ENCODE results near the gene ZDHHC24.

ZDHHC24 gene

DNA sequence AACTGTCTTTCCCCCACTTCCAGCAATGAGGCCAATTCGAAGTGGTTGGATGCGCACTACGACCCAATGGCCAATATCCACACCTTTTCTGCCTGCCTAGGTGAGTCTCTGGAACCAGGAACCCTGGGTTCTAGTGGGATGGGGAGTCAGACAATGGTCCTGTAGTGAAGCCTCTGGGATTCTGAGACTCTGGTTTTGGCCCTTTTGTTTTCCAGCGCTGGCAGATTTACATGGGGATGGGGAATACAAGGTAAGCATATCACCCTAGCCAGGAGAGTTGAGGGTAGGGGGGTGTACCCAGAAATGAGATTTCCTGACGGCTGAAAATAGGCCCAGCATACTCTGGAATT lies 34.9 kb downstream of the ZDHHC24 start:
- DNase-seq (ENCODE audit: extremely low read depth, insufficient read length): no peak
- TF ChIP-seq, protein P1, sequence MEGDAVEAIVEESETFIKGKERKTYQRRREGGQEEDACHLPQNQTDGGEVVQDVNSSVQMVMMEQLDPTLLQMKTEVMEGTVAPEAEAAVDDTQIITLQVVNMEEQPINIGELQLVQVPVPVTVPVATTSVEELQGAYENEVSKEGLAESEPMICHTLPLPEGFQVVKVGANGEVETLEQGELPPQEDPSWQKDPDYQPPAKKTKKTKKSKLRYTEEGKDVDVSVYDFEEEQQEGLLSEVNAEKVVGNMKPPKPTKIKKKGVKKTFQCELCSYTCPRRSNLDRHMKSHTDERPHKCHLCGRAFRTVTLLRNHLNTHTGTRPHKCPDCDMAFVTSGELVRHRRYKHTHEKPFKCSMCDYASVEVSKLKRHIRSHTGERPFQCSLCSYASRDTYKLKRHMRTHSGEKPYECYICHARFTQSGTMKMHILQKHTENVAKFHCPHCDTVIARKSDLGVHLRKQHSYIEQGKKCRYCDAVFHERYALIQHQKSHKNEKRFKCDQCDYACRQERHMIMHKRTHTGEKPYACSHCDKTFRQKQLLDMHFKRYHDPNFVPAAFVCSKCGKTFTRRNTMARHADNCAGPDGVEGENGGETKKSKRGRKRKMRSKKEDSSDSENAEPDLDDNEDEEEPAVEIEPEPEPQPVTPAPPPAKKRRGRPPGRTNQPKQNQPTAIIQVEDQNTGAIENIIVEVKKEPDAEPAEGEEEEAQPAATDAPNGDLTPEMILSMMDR (IDR thresholded peaks at IDR 0.05; ENCODE audit: insufficient read depth, low read length, poor library complexity, severe bottlenecking): no peak
- Histone ChIP-seq H3K27me3 (replicated peaks; ENCODE audit: control insufficient read depth, insufficient read depth, low read length) (no peaks in the 10 kb centered on the region), H3K36me3 (ENCODE audit: control insufficient read depth, insufficient read depth, low read length) (peaks cover 5% of the 10 kb centered on the region), H3K4me3 (replicated peaks; ENCODE audit: low read depth, low read length) (peak overlapping the region; percentile 90)

- DNase-seq (ENCODE audit: extremely low read depth, insufficient read length): peak; percentile 82
- TF ChIP-seq, protein P1 (IDR thresholded peaks at IDR 0.05; ENCODE audit: insufficient read depth, low read length, poor library complexity, severe bottlenecking): no peak
- peaks cover 5% of the 10 kb centered on the region for H3K36me3 ChIP-seq (ENCODE audit: control insufficient read depth, insufficient read depth, low read length)
- peak within 1 kb of the TSS; percentile 90 for H3K4me3 ChIP-seq (replicated peaks; ENCODE audit: low read depth, low read length)
- no peaks in the 10 kb centered on the region for H3K27me3 ChIP-seq (replicated peaks; ENCODE audit: control insufficient read depth, insufficient read depth, low read length)
Observed at GRCh38 chr11:66510271-66510989, 35.4 kb downstream of the ZDHHC24 start, which contains the start of gene BBS1. TSS of gene BBS1 (plus strand) at chr11:66510635. CDS start at chr11:66510660, 25 bp downstream.

- peaks cover 7% of the 10 kb centered on the region for H3K36me3 ChIP-seq (ENCODE audit: control insufficient read depth, insufficient read depth, low read length)
Observed at GRCh38 chr11:66509131-66509561, 36.7 kb downstream of the ZDHHC24 start.

DNA sequence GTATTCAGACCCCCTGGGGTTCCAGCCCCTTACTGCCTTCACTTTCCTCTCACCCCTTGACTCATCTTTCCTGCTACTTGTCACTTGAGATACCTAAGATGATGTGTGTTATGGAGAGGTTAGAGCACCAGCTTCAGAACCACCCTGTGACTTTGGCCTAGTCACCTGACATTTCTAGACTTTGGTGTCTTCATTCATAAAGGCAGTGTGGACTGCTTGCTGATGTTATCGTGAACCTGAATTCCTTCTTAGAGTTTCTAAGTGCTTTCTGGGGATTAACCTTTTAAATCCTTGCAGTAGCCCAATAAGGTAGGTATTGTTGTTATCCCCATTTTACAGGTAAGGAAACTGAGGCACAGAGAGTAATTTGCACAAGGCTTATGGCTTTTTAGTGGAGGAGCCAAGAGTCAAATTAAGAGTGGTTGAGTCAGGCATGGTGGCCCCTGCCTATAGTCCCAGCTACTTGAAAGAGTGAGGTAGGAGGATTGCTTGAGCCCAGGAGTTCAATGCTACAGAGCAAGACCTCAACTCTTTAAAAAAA lies 40.5 kb downstream of the ZDHHC24 start:
- Histone ChIP-seq H3K27me3 (replicated peaks; ENCODE audit: control insufficient read depth, insufficient read depth, low read length) (no peaks in the 10 kb centered on the region), H3K4me3 (replicated peaks; ENCODE audit: low read depth, low read length) (no peak overlapping the region), H3K36me3 (ENCODE audit: control insufficient read depth, insufficient read depth, low read length) (peaks cover 9% of the 10 kb centered on the region)
- no peak for DNase-seq (ENCODE audit: extremely low read depth, insufficient read length)
- TF ChIP-seq, protein P1 (IDR thresholded peaks at IDR 0.05; ENCODE audit: insufficient read depth, low read length, poor library complexity, severe bottlenecking): no peak

More at GRCh38 chr11:66509131-66509561, 36.7 kb downstream of the ZDHHC24 start:
- no peak for DNase-seq (ENCODE audit: extremely low read depth, insufficient read length)
- H3K27me3 ChIP-seq (replicated peaks; ENCODE audit: control insufficient read depth, insufficient read depth, low read length): no peaks in the 10 kb centered on the region
- H3K4me3 ChIP-seq (replicated peaks; ENCODE audit: low read depth, low read length): no peak overlapping the region
- TF ChIP-seq, protein P1 (IDR thresholded peaks at IDR 0.05; ENCODE audit: insufficient read depth, low read length, poor library complexity, severe bottlenecking): no peak

DNA sequence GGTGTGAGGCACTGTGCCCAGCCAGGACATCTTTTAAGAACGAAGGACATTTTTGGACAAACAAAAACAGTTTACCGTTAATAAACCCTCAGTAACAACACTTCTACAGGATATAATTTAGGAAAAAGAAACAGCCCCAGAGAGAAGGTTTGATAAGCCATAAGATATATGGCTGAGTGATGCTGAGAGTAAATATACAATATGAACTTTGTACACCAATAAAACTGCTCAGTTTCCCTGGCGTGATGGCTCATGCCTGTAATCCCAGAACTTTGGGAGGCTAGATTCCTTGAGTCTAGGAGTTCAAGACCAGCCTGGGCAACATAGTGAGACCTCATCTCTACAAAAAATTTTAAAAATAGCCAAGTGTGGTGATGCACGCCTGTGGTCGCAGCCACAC lies 47.3 kb downstream of the ZDHHC24 start:
- H3K36me3 ChIP-seq (ENCODE audit: control insufficient read depth, insufficient read depth, low read length): peaks cover 18% of the 10 kb centered on the region
- H3K27me3 ChIP-seq (replicated peaks; ENCODE audit: control insufficient read depth, insufficient read depth, low read length): no peaks in the 10 kb centered on the region
- DNase-seq (ENCODE audit: extremely low read depth, insufficient read length): no peak
- TF ChIP-seq, protein P1 (IDR thresholded peaks at IDR 0.05; ENCODE audit: insufficient read depth, low read length, poor library complexity, severe bottlenecking): no peak
- no peak overlapping the region for H3K4me3 ChIP-seq (replicated peaks; ENCODE audit: low read depth, low read length)
